T-helper 17 cell (primary cell): ENCODE measurements around the gene FSTL4. TPM values are rescaled to one million over a fixed set of nuclear protein-coding genes. Genes with fewer than 3 reads are reported as not detected.

ENCODE experiments used
- ATAC-seq: fragments of 150-1000 bp; cut with Tn5 transposase; 2 replicates; pipeline ENCODE4 v1.10.0; 2021; ENCODE audit warnings: mild to moderate bottlenecking, moderate library complexity
- DNase-seq, 3 donors: peaks; one replicate each; pipeline versions ENCODE4 v3.0.0 to v3.0.0-alpha.2; 2020 to 2021
- H3K9me3 ChIP-seq: one replicate; pipeline ENCODE4 v1.7.0; 2013; ENCODE audit warnings: low read length, mild to moderate bottlenecking; ENCODE audit not compliant: control insufficient read depth, poor library complexity, severe bottlenecking
- H3K27ac Mint-ChIP-seq: one replicate; pipeline ENCODE4 v1.8.0; 2022; ENCODE audit warnings: mild to moderate bottlenecking, moderate library complexity, mixed read lengths
- H3K27me3 Mint-ChIP-seq: one replicate; pipeline ENCODE4 v1.8.0; 2022; ENCODE audit warnings: mixed read lengths
- H3K36me3 Mint-ChIP-seq: one replicate; pipeline ENCODE4 v1.8.0; 2022; ENCODE audit warnings: low read depth, mixed read lengths
- H3K4me1 Mint-ChIP-seq: one replicate; pipeline ENCODE4 v1.8.0; 2022; ENCODE audit warnings: mild to moderate bottlenecking, mixed read lengths
- H3K4me3 Mint-ChIP-seq: one replicate; pipeline ENCODE4 v1.8.0; 2022; ENCODE audit warnings: mild to moderate bottlenecking, moderate library complexity, mixed read lengths
- total RNA-seq, 4 donors: library from RNA in 2 of 4; stranded (reverse) in 2 of 4; gene quantifications; one replicate each; pipeline ENCODE4 v1.2.3 and lab custom pipeline; 2022 to 2026

Gene FSTL4
- total RNA-seq, 2 donors from 2014 or later: 0.26 TPM; not detected in 1

DNA sequence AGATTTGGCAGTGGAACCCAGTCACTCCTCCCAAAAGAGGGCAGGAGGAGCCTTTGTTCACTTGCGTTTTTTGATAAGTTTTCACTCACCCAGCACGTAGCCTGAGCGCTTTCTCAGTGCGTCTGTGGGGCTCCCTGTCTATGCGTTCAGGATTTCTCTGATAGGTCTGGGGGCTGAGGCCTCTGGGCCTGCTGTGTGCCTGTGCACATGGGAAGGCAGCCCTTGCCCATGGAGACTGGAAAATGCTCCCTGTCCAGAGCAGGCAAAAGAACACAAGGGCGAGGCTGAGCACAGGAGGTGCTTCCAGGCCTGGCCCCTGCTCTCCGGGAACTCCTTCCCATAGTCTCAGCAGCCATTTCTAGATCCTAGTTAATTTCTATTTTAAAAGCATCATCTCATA lies 249.9 kb downstream of the FSTL4 start:
- peaks cover 2% of the 10 kb centered on the region for H3K4me1 Mint-ChIP-seq
- no peak for DNase-seq

DNA sequence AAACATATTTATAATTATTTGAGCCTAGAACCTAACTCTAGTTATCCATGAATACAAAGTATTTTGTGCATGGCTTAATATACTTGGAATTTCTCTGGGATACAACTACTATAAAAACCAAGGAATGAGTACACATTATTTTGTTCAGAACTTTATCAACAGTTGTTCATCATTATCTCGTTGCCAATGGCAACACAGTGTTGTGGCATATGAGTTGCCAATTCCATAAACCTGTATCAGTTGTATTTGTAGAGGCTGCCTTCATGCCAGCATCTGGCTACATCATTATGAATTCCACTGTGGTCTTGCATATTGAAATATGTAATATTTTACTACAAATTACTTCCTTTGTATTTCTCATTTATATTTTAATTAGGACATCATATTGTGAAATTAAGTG lies 250.4 kb downstream of the FSTL4 start:
- H3K9me3 ChIP-seq: no peaks in the 10 kb centered on the region
- no peak for DNase-seq
- peaks cover 4% of the 10 kb centered on the region for H3K4me1 Mint-ChIP-seq

More for the DNA sequence above, 249.9 kb downstream of the FSTL4 start:
- Mint-ChIP-seq H3K27ac (no peak overlapping the region), H3K36me3 (no peaks in the 10 kb centered on the region), H3K27me3 (peaks cover 40% of the 10 kb centered on the region), H3K4me3 (no peak overlapping the region)
- H3K9me3 ChIP-seq: no peaks in the 10 kb centered on the region
- no peak for ATAC-seq

DNA sequence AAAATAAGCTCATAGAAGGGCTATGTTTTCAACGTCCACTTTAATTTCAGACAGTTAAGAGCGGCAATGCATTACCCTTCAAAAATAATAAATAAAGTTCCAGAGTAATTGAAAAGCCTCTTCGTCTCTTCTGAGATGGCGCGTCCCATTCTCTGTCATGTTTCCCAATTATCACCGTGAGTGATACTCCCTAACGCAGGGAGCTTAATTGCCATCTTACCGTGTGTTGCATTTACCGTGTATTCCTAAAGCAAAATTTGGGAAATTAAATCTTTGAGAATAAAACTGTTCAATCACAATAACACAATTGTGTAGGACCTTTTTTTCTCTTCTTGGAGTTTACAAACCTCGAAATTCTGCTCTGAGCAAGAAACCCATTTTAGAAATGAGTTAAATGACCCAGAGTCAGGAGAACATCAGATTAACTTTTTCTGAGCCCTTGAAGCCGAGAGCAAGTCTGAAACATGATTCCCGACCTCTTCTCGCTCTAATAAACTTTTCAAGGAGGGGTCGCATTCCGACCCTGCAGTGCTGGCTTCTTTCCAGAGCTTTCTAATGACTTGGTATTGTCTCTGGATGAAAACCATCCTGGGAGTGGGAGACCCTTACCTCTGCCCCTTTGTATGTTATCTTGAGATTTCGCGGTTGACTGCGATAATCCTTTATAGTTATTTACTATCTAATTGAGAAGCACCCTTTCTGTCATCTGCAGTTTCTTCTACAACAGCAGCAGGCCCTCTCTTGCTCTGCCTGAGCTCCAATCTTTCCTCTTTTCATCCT lies 251.5 kb downstream of the FSTL4 start:
- no peak overlapping the region for H3K27ac Mint-ChIP-seq
- H3K27me3 Mint-ChIP-seq: peaks cover 36% of the 10 kb centered on the region
- H3K4me1 Mint-ChIP-seq: peaks cover 4% of the 10 kb centered on the region
- no peak for DNase-seq
- no peaks in the 10 kb centered on the region for H3K36me3 Mint-ChIP-seq
- no peaks in the 10 kb centered on the region for H3K9me3 ChIP-seq
- ATAC-seq: no peak
- H3K4me3 Mint-ChIP-seq: no peak overlapping the region

More for the DNA sequence above, 250.4 kb downstream of the FSTL4 start:
- Mint-ChIP-seq H3K4me3 (no peak overlapping the region), H3K27me3 (peaks cover 40% of the 10 kb centered on the region), H3K27ac (no peak overlapping the region), H3K36me3 (no peaks in the 10 kb centered on the region)
- no peak for ATAC-seq

DNA sequence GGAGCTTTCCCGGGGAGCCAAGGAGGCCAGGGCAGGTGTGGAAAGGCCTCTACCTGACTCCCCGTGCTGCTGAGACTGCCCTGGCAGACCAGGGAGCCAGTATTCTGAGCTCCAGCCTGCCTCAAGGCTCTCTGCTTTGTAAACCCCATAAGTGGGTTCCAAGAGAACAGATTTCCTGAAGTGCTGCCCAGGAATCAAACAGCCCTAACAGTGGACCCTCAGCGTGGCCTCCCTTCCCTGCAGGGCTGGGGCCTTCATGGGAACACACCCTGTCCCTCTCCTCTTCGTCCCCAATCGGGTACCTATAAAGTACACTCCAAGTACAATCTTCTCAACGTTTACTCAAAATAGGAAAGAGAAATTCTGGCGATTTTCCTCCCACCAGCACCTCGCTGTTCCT lies 252.5 kb downstream of the FSTL4 start:
- no peaks in the 10 kb centered on the region for H3K36me3 Mint-ChIP-seq
- no peak overlapping the region for H3K4me3 Mint-ChIP-seq
- H3K4me1 Mint-ChIP-seq: peaks cover 4% of the 10 kb centered on the region
- ATAC-seq (no peak), DNase-seq (no peak)
- peaks cover 38% of the 10 kb centered on the region for H3K27me3 Mint-ChIP-seq
- H3K27ac Mint-ChIP-seq: no peak overlapping the region
- no peaks in the 10 kb centered on the region for H3K9me3 ChIP-seq

DNA sequence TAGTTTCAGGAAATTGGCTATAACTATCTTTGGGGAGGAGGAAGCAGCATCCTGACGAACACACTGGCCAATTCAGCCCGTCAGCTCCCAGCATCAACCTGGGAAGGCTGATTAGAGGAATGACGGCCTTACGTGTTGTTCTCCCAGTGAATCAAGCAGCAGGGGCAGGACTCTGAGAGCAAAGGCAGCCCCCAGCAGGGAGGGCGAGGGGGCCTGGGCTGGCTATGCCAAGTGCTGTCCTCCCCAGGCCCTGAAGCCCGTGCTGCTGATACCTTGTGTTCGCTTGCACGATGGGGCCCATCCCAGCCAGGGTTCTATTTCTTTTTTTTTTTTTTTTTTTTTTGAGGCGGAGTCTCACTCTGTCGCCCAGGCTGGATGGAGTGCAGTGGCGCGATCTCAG lies 254.1 kb downstream of the FSTL4 start:
- H3K9me3 ChIP-seq: no peaks in the 10 kb centered on the region
- H3K36me3 Mint-ChIP-seq: peaks cover 2% of the 10 kb centered on the region
- H3K4me1 Mint-ChIP-seq: peaks cover 2% of the 10 kb centered on the region
- no peak overlapping the region for H3K4me3 Mint-ChIP-seq
- H3K27me3 Mint-ChIP-seq: peaks cover 44% of the 10 kb centered on the region
- DNase-seq (no peak), ATAC-seq (no peak)
- H3K27ac Mint-ChIP-seq: no peak overlapping the region

DNA sequence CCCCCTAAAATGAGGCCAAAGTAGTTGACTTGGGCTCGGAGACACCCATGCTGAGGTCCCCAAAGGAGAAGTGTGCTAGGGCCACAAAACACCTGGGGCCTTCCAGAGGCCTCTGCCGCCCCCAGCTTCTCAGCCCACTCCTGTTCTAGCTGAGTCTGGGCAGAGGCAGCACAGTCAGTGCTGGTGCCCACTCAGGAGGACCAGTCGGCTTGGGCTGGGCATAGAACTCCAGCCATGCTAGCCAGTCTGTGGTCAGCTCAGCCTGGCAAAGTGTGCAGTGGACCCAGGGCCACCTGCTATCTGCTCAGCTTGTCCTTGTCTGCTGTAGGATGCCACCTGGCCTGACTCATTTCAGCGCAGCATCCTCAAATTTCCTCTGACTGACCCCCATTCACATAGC lies 254.6 kb downstream of the FSTL4 start:
- DNase-seq: no peak
- H3K27me3 Mint-ChIP-seq: peaks cover 42% of the 10 kb centered on the region

DNA sequence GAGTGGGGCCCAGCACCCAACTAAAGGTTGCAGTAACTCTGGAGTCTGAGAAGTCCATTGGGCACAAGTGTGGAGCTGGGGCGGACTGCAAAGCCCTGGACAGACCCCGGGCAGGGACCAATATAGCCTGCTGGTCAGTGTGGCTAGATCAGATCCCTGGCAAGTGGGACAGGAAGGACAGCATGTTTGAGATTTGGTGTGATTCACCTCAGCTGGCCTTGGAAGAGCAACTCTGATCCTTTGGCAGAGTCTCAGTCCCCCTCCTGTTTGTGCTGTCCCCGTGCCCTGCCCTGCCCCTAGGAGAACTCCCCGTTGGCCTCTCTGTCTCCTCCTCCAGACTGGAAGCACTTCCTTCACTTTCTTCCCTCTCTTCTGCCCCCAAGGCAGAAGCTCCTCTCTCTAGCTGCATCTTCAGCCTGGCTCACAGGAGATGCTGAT lies 255.3 kb downstream of the FSTL4 start:
- H3K9me3 ChIP-seq: no peaks in the 10 kb centered on the region
- Mint-ChIP-seq H3K36me3 (peaks cover 2% of the 10 kb centered on the region), H3K27ac (no peak overlapping the region), H3K4me3 (no peak overlapping the region), H3K27me3 (peaks cover 38% of the 10 kb centered on the region), H3K4me1 (peaks cover 2% of the 10 kb centered on the region)
- DNase-seq: no peak
- ATAC-seq: no peak

More for the DNA sequence above, 254.6 kb downstream of the FSTL4 start:
- no peak for ATAC-seq
- peaks cover 2% of the 10 kb centered on the region for H3K36me3 Mint-ChIP-seq
- no peak overlapping the region for H3K27ac Mint-ChIP-seq
- peaks cover 2% of the 10 kb centered on the region for H3K4me1 Mint-ChIP-seq
- no peak overlapping the region for H3K4me3 Mint-ChIP-seq
- H3K9me3 ChIP-seq: no peaks in the 10 kb centered on the region

DNA sequence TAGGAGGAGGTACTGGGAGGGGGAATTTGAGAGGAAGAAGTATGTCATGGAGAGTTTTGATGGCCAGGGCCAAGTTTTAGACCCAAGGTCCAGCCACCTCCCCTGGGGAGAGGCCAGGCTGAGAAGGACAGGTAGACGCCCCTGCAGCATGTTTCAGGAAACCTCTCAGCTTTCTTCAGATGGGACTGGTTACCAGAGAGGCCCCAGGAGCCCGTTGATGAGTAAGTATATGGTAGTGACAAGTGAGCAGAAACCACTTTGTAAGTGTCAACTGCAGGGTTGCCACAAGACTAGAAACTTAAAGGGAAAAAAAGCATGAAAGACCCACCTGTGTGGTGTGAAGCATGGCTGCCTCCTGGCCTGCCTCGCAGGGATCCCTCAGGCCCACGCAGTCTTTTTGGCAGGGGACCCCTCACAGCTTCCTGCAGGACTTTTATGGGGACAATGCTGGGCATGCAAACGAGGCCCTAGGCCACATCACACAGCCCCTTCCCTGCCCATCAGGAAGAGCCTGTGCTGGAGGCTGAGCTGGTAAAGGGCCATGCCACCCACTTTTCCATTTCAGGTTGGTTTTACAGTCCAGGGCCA lies 255.9 kb downstream of the FSTL4 start:
- peaks cover 2% of the 10 kb centered on the region for H3K4me1 Mint-ChIP-seq
- no peaks in the 10 kb centered on the region for H3K9me3 ChIP-seq
- peaks cover 2% of the 10 kb centered on the region for H3K36me3 Mint-ChIP-seq
- peak overlapping the region; percentile 47 for H3K27ac Mint-ChIP-seq
- peaks cover 38% of the 10 kb centered on the region for H3K27me3 Mint-ChIP-seq
- DNase-seq (no peak), ATAC-seq (no peak)
- H3K4me3 Mint-ChIP-seq: no peak overlapping the region

DNA sequence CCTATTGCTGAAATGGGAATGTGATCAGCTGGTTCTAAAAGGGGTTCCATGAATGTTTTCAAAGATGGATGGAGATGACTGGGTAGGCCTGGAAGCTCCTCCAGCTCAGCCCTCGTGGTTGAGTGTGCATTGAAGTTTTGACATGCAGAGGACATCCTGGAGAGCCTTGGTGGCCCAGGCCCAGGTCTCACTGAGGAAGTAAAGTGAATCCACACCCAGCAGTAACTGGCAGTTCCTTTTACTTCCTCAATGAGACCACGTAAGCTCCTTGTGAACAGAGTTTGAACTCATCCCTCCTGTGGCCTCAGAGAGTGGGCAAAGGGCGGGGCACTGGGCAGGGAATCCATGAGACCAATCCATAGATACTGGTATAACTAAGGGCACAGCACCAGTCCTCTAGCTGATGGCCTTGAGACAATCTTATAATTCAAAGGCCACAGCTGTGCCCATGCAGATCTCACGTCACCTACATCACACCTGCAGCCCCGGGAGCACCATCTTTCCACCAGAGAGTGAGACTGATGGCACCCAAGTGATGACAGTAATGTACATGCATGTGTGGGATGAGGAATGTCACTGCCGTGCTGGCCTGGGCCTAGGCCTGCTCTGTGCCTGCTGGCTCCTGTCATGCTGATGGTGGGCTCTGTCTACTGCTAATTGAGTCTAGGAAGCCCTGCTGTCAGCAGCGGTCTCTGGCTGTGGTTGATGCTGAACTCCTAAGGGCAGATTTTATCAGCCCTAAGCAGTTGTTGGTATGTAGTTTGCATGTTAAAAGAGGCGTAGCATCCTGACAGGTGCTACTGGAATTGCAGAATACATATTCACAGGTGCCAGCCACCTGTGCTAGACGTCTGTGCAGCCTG lies 257.8 kb downstream of the FSTL4 start:
- peaks cover 2% of the 10 kb centered on the region for H3K36me3 Mint-ChIP-seq
- no peaks in the 10 kb centered on the region for H3K9me3 ChIP-seq
- no peak overlapping the region for H3K4me3 Mint-ChIP-seq
- H3K27me3 Mint-ChIP-seq: peaks cover 37% of the 10 kb centered on the region
- ATAC-seq: no peak
- DNase-seq: no peak
- peaks cover 2% of the 10 kb centered on the region for H3K4me1 Mint-ChIP-seq
- no peak overlapping the region for H3K27ac Mint-ChIP-seq

DNA sequence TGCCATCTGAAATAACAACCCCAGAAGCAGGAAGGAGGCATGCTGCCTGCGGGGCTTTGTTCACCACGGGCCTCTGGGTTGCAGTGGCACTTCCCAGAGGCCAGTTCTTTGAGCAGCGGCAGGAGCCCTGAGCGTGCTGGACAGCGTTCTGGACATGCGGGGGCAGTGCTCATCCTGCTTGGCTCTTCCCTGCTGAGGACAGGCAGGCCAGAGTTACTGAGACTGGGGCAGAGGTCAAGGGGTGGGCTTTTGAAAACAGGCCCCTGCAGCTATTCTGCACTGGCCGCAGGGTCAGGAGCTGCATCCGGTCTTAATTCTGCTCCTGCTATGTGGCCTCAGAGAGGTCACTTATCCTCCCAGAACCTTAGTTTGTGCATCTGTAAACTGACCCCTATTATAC lies 258.6 kb downstream of the FSTL4 start:
- Mint-ChIP-seq H3K27ac (no peak overlapping the region), H3K27me3 (peaks cover 31% of the 10 kb centered on the region), H3K36me3 (peaks cover 2% of the 10 kb centered on the region), H3K4me3 (no peak overlapping the region), H3K4me1 (peaks cover 2% of the 10 kb centered on the region)
- DNase-seq (no peak), ATAC-seq (no peak)
- no peaks in the 10 kb centered on the region for H3K9me3 ChIP-seq

DNA sequence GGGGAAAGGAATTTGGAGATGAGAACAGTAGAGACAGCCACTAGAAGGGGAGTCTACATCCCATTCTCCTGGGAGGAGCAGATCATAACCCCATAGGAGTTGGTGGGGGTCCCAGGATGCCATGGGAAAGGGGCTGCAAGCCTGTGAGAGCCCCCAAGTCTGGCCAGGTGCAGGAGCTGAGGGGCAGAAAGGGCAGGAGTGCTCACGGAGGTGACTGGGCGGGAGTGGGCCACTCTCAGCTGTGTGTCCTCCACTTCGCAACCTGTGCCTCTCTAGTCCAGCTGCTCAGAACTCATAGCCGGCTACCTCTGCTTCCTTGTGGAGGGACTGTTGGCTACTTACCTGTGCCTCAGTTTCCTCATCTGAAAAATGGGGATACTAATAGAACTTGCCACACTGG lies 263.9 kb downstream of the FSTL4 start:
- peaks cover 4% of the 10 kb centered on the region for H3K36me3 Mint-ChIP-seq

DNA sequence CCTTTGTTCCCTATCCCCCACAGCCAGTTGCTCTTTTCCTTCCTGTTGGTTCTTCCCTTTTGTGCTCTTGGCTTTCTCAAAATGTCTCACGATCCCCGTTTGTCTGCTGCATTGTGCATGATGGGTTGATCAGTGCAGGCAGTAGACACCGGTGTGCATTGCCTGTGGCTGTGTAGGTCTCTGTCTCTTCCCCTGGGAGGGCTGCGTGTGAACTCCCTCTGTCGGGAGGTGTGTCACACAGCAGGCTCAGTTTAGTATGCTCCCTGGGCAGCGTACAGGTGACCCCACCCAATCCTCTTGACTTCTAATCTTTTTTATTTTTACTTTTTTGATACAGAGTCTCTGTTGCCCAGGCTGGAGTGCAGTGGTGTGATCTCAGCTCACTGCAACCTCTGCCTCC lies 265.3 kb downstream of the FSTL4 start:
- ATAC-seq (peak; percentile 35), DNase-seq (no peak)
- H3K9me3 ChIP-seq: no peaks in the 10 kb centered on the region
- Mint-ChIP-seq H3K27ac (no peak overlapping the region), H3K27me3 (peaks cover 32% of the 10 kb centered on the region), H3K4me3 (no peak overlapping the region), H3K4me1 (no peaks in the 10 kb centered on the region), H3K36me3 (peaks cover 4% of the 10 kb centered on the region)

More for the DNA sequence above, 263.9 kb downstream of the FSTL4 start:
- H3K4me3 Mint-ChIP-seq: no peak overlapping the region
- no peak overlapping the region for H3K27ac Mint-ChIP-seq
- no peaks in the 10 kb centered on the region for H3K4me1 Mint-ChIP-seq
- peaks cover 36% of the 10 kb centered on the region for H3K27me3 Mint-ChIP-seq
- DNase-seq: no peak
- ATAC-seq: no peak
- H3K9me3 ChIP-seq: no peaks in the 10 kb centered on the region

DNA sequence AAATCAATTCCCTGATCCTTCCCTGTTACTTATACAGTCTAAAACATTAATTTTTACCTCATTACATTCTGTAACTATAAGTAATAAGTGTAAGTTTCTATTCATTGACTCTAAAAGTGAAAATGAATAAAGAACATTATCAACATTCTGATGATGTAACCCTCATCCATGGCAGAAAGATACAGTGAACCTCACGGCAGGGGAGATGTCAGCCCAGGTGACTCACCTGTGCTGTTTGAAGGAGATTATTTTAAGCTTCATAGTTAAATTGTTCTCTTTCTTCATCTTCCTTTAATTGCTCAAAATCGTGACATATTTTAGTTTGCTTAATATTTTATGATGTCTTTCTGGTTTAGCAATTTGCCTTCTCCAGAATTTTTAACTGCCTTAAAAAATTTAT lies 268.1 kb downstream of the FSTL4 start:
- Mint-ChIP-seq H3K27me3 (peaks cover 27% of the 10 kb centered on the region), H3K36me3 (peaks cover 4% of the 10 kb centered on the region), H3K27ac (peak overlapping the region; percentile 81), H3K4me1 (peaks cover 3% of the 10 kb centered on the region), H3K4me3 (no peak overlapping the region)
- DNase-seq (no peak), ATAC-seq (no peak)
- H3K9me3 ChIP-seq: no peaks in the 10 kb centered on the region
